ENCODE measurements around the gene ACTN2. TPM values are rescaled to one million over a fixed set of nuclear protein-coding genes. Genes with fewer than 3 reads are reported as not detected.
A peak's percentile ranks its signal among the peaks of the same experiment; 100 is the strongest.
"Not testable (repeated sequence)": the region's sequence is repeated elsewhere in the genome, so short reads cannot be mapped to it uniquely, and the experiment has no call there.

The ACTN2 gene
- polyA plus RNA-seq (ENCODE audit: insufficient read length), result 0.37 TPM
- long read RNA-seq, donor 1, partial matches to known transcripts, result 0 of 1 reads
- long read RNA-seq, donor 1, other reads (novel, unspliced or antisense), result 0 of 1 reads
- long read RNA-seq, donor 2, result 0 reads
- long read RNA-seq, donor 3, result 0 reads
- long read RNA-seq, donor 4, result 0 reads
- long read RNA-seq, donor 5, result 0 reads
- long read RNA-seq, donor 6, full-length matches to known transcripts, result 1 of 1 reads
- long read RNA-seq, donor 6, partial matches to known transcripts, result 0 of 1 reads
- long read RNA-seq, donor 6, other reads (novel, unspliced or antisense), result 0 of 1 reads
- long read RNA-seq, donor 7, result 0 reads
- long read RNA-seq, donor 8, result 0 reads

GRCh38 chr1:236685917-236686814 is at the start of gene ACTN2:
Gene ACTN2, plus strand, starts transcription at chr1:236686499. Its CDS starts 175 bp downstream, at chr1:236686674.
- peak; percentile 41 for DNase-seq

- DNase-seq, result no peak
These were observed 47.4 kb upstream of the ACTN2 start for GRCh38 chr1:236638945-236639344.

- no peak for DNase-seq
These were observed 46.6 kb upstream of the ACTN2 start for GRCh38 chr1:236639686-236640085.

- DNase-seq, result no peak
These were observed 43.5 kb upstream of the ACTN2 start for GRCh38 chr1:236642763-236643162.

GRCh38 chr1:236645016-236645680 is 41.2 kb upstream of the ACTN2 start:
- DNase-seq, result no peak

GRCh38 chr1:236654511-236654910 is 31.8 kb upstream of the ACTN2 start:
- no peak for DNase-seq

- peak; percentile 13 for DNase-seq
These were observed 31.3 kb upstream of the ACTN2 start for GRCh38 chr1:236654957-236655356.

GRCh38 chr1:236657398-236657797 is 28.9 kb upstream of the ACTN2 start:
- DNase-seq, result no peak

GRCh38 chr1:236659792-236660587 is 26.3 kb upstream of the ACTN2 start:
- no peak for DNase-seq

- no peak for DNase-seq
These were observed 22.4 kb upstream of the ACTN2 start for GRCh38 chr1:236663934-236664333.

GRCh38 chr1:236668909-236669308 is 17.4 kb upstream of the ACTN2 start:
- not testable (repeated sequence) for DNase-seq

- no peak for DNase-seq
These were observed 16.2 kb upstream of the ACTN2 start for GRCh38 chr1:236670060-236670459.

- DNase-seq, result no peak
These were observed 12.9 kb upstream of the ACTN2 start for GRCh38 chr1:236673289-236673919.

GRCh38 chr1:236677641-236678235 is 8.6 kb upstream of the ACTN2 start:
- no peak for DNase-seq

- no peak for DNase-seq
These were observed 5.1 kb upstream of the ACTN2 start for GRCh38 chr1:236681219-236681618.

- no peak for DNase-seq
These were observed 938 bp upstream of the ACTN2 start for GRCh38 chr1:236685205-236685916.

GRCh38 chr1:236686815-236687160 is 489 bp downstream of the ACTN2 start:
- DNase-seq, result no peak

GRCh38 chr1:236687273-236687672 is 974 bp downstream of the ACTN2 start:
- no peak for DNase-seq

GRCh38 chr1:236688705-236689104 is 2.4 kb downstream of the ACTN2 start:
- no peak for DNase-seq
